B cell (primary cell): ENCODE measurements around the gene EPM2AIP1. TPM values are rescaled to one million over a fixed set of nuclear protein-coding genes. Genes with fewer than 3 reads are reported as not detected.
A peak's percentile ranks its signal among the peaks of the same experiment; 100 is the strongest.

Experiments used
- ATAC-seq: fragments of 200-7000 bp; cut with Tn5 transposase; one replicate; pipeline ENCODE4 v1.10.0; 2021; ENCODE audit warnings: low read depth, mild to moderate bottlenecking, moderate number of reproducible peaks, moderate library complexity
- CTCF ChIA-PET: fragments of 350-600 bp; sonication (Branson Sonifier 250); formaldehyde crosslinking; loops from one replicate; lab custom pipeline; 2021; ENCODE audit warnings: antibody characterized with exemption, inconsistent platforms; lab: Charles Lee
- POLR2A ChIA-PET: fragments of 350-600 bp; sonication (Branson Sonifier 250); formaldehyde crosslinking; loops from one replicate; lab custom pipeline; 2021; ENCODE audit warnings: antibody characterized with exemption; lab: Charles Lee
- DNase-seq: peaks from one replicate; pipeline ENCODE4 v3.0.0; 2013
- H2AFZ ChIP-seq: 2 replicates; pipeline ENCODE4 v1.6.1; 2012; ENCODE audit warnings: mild to moderate bottlenecking, low read depth, low read length; ENCODE audit not compliant: insufficient read depth, poor library complexity, severe bottlenecking
- H3K27ac ChIP-seq, 2 donors: 1 replicate in 1 of 2; 2 replicates in 1 of 2; pipeline ENCODE4 v1.5.1; 2012 to 2013; ENCODE audit warnings: low read length in 2 of 2, mild to moderate bottlenecking in 2 of 2, moderate library complexity in 1 of 2
- H3K27me3 ChIP-seq, 4 experiments: fragments of 200-600 bp in 1 of 4; sonication (generic) in 1 of 4; replicated peaks in 1 of 4; 1 replicate in 2 of 4; 2 replicates in 2 of 4; pipeline versions ENCODE4 v1.6.1 to v1.7.0; 2013 to 2016; ENCODE audit warnings: low read length in 3 of 4, mild to moderate bottlenecking in 2 of 4, mixed read lengths in 1 of 4, moderate library complexity in 1 of 4; ENCODE audit not compliant: insufficient read depth in 4 of 4, control insufficient read depth in 3 of 4; ENCODE audit errors: control extremely low read depth in 1 of 4
- H3K36me3 ChIP-seq, 2 experiments: replicated peaks in 1 of 2; 1 replicate in 1 of 2; 2 replicates in 1 of 2; pipeline versions ENCODE4 v1.6.1 to v1.7.1; 2013; ENCODE audit warnings: low read length in 1 of 2; ENCODE audit not compliant: insufficient read depth in 2 of 2, control insufficient read depth in 1 of 2; ENCODE audit errors: control extremely low read depth in 1 of 2, extremely low read depth in 1 of 2
- H3K4me1 ChIP-seq, 2 donors: fragments of 200-600 bp in 1 of 2; sonication (generic) in 1 of 2; 1 replicate in 1 of 2; 2 replicates in 1 of 2; pipeline versions ENCODE4 v1.5.1 to v1.6.1; 2013 to 2017; ENCODE audit warnings: low read length in 2 of 2; ENCODE audit not compliant: control insufficient read depth in 2 of 2, insufficient read depth in 2 of 2
- H3K4me2 ChIP-seq: replicated peaks from 2 replicates; pipeline ENCODE3; 2012; ENCODE audit warnings: mild to moderate bottlenecking, low read depth, low read length; ENCODE audit not compliant: poor library complexity, severe bottlenecking
- H3K4me3 ChIP-seq, 5 experiments: fragments of 200-600 bp in 1 of 5; sonication (generic) in 1 of 5; 1 replicate in 3 of 5; 2 replicates in 2 of 5; pipeline versions ENCODE4 v1.5.1 to v1.7.0; 2011 to 2016; ENCODE audit warnings: low read length in 4 of 5, mild to moderate bottlenecking in 4 of 5, low read depth in 2 of 5, control low read depth in 1 of 5, moderate library complexity in 1 of 5; ENCODE audit not compliant: insufficient read depth in 1 of 5; ENCODE audit errors: control extremely low read depth in 1 of 5, extremely low read depth in 1 of 5
- H3K79me2 ChIP-seq: fragments of 200-600 bp; sonication (generic); one replicate; pipeline ENCODE4 v1.6.0; 2016; ENCODE audit warnings: low read length; ENCODE audit not compliant: control insufficient read depth, insufficient read depth
- H3K9ac ChIP-seq: fragments of 200-600 bp; sonication (generic); 2 replicates; pipeline ENCODE4 v1.6.1; 2017; ENCODE audit warnings: mild to moderate bottlenecking, low read length, moderate library complexity
- H3K9me3 ChIP-seq, 3 donors: one replicate each; pipeline versions ENCODE4 v1.6.1 to v1.7.1; 2013; ENCODE audit warnings: low read length in 2 of 3; ENCODE audit not compliant: control insufficient read depth in 2 of 3, insufficient read depth in 1 of 3; ENCODE audit errors: control extremely low read depth in 1 of 3
- H4K20me1 ChIP-seq: 2 replicates; pipeline ENCODE4 v1.6.0; 2012; ENCODE audit warnings: mild to moderate bottlenecking, low read length; ENCODE audit not compliant: insufficient read depth, control insufficient read depth, poor library complexity, severe bottlenecking
- H3K27ac Mint-ChIP-seq: one replicate; pipeline ENCODE4 v1.8.0; 2021; ENCODE audit warnings: mixed read lengths
- H3K27me3 Mint-ChIP-seq: one replicate; pipeline ENCODE4 v1.8.0; 2021; ENCODE audit warnings: mixed read lengths
- H3K4me1 Mint-ChIP-seq: one replicate; pipeline ENCODE4 v1.8.0; 2021; ENCODE audit warnings: mixed read lengths
- H3K4me3 Mint-ChIP-seq: one replicate; pipeline ENCODE4 v1.8.0; 2021; ENCODE audit warnings: mixed read lengths
- H3K9me3 Mint-ChIP-seq: one replicate; pipeline ENCODE4 v1.8.0; 2022; ENCODE audit warnings: mixed read lengths; ENCODE audit not compliant: insufficient read depth
- EZH2 ChIP-seq: IDR thresholded peaks from 2 replicates; pipeline ENCODE4 v1.6.1; 2012; ENCODE audit warnings: borderline replicate concordance, low read depth, mild to moderate bottlenecking, moderate library complexity, low read length; ENCODE audit not compliant: insufficient read depth, poor library complexity, severe bottlenecking
- WGBS: methylation state at CpG from one replicate; pipeline ENCODE4 v1.1.5; 2013; ENCODE audit warnings: missing lambda C conversion rate; ENCODE audit not compliant: insufficient coverage; 5-methylcytosine and 5-hydroxymethylcytosine counted together
- intact Hi-C: fragments of 100-400 bp; cut with micrococcal nuclease; formaldehyde crosslinking; loops from one replicate; pipeline ENCODE4 v1.10.0; 2022
- polyA plus RNA-seq: library from polyadenylated mRNA; depleted of rRNA; stranded (reverse); fragments of >200 nt; gene quantifications from 2 replicates; pipeline ENCODE4 v1.2.3, GENCODE V29; 2012
- total RNA-seq, 2 donors: library from RNA; stranded (reverse); fragments of 120-200 nt in 1 of 2; gene quantifications; 1 replicate in 1 of 2; 2 replicates in 1 of 2; pipeline versions ENCODE4 v1.2.3 to v1.2.4, GENCODE V29; 2013 to 2022
- TF ChIP-seq, protein P1 (sequence below): fragments of 200-600 bp; IDR thresholded peaks from one replicate; pipeline ENCODE4 v1.8.0; 2022; ENCODE audit warnings: antibody characterized with exemption, mild to moderate bottlenecking

The EPM2AIP1 gene
- total and polyA plus RNA-seq, 2 donors (not counting 1 experiment from before 2014, with no cell fraction given): 13.5 to 42.4 TPM

DNA sequence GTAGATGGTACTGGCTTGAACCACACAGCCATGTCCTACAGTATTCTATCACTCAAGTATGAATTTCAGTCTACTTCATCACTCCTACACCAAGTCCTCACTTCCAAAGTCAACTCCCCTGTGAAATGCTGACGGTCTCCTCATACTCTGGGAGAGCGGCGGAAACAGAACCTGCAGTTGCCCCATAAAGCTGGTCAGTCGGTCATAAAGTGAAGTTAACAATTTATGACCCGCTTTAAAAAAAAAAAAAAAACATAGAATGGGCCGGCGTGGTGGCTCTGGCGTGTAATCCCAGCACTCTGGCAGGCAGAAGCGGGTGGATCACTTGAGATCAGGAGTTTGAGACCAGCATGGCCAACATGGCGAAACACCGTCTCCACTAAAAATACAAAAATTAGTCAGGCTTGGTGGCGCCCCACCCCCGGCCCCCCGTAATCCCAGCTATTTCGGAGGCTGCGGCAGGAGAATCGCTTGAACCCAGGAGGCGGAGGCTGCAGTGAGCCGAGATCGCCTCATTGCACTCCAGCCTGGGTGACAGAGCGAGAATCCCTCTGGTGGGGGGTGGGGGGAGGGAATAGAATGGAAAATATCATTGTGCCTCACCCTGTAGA is 50.2 kb downstream of the EPM2AIP1 start:
- intact Hi-C loops: no loop called here
- Mint-ChIP-seq H3K4me3 (peak overlapping the region; percentile 46), H3K9me3 (no peaks in the 10 kb centered on the region), H3K27me3 (no peaks in the 10 kb centered on the region), H3K27ac (no peak overlapping the region), H3K4me1 (peaks cover 16% of the 10 kb centered on the region)
- Histone ChIP-seq H4K20me1 (no peaks in the 10 kb centered on the region), H3K27ac (no peak overlapping the region), H3K79me2 (peaks cover 37% of the 10 kb centered on the region), H3K4me1 (peaks cover 6 to 14% of the 10 kb centered on the region in 2 donors), H3K4me3 (no peak overlapping the region), H3K27me3 (no peaks in the 10 kb centered on the region), H3K4me2 (no peak overlapping the region), H3K9me3 (peaks cover 0 to 11% (median 8%) of the 10 kb centered on the region in 3 donors), H3K36me3 (no peaks in the 10 kb centered on the region), H3K9ac (no peak overlapping the region), H2AFZ (no peak overlapping the region)
- ChIA-PET POLR2A (interaction anchor here (1.8 kb wide), 1 partner anchor 51 kb away, joined by 6 read pairs; no protein-coding TSS in a partner anchor), CTCF (interaction anchor here (3.2 to 4.4 kb wide), 3 partner anchors 14 to 74 kb away, joined by 15 to 42 read pairs (median 22); no protein-coding TSS in a partner anchor)
- 100% methylated on average over 20 of the region's 21 CpGs for WGBS
- ATAC-seq: no peak
- no peak for DNase-seq
- no peak for TF ChIP-seq EZH2
- TF ChIP-seq, protein P1, sequence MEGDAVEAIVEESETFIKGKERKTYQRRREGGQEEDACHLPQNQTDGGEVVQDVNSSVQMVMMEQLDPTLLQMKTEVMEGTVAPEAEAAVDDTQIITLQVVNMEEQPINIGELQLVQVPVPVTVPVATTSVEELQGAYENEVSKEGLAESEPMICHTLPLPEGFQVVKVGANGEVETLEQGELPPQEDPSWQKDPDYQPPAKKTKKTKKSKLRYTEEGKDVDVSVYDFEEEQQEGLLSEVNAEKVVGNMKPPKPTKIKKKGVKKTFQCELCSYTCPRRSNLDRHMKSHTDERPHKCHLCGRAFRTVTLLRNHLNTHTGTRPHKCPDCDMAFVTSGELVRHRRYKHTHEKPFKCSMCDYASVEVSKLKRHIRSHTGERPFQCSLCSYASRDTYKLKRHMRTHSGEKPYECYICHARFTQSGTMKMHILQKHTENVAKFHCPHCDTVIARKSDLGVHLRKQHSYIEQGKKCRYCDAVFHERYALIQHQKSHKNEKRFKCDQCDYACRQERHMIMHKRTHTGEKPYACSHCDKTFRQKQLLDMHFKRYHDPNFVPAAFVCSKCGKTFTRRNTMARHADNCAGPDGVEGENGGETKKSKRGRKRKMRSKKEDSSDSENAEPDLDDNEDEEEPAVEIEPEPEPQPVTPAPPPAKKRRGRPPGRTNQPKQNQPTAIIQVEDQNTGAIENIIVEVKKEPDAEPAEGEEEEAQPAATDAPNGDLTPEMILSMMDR: no peak

DNA sequence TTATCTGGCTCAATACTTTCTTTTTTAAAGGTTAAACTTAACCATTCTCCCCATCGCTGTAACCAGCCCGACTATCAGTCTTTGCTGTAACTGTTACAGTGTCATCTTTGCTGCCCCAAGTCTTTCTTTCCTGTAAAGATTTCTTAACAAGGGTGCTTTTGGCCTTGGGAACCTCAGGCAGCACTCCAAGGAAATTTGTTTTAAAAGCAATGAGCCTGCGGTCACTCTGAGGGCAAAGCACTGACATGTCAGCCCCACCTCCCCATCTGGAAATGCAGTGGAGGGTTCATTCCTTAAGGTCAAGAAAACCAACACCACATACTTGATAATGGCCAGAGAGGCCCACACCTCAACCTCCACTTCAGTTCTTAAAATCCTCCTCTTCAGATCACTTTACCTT is 51.3 kb downstream of the EPM2AIP1 start:
- no peak overlapping the region for H3K4me3 ChIP-seq
- H3K4me1 Mint-ChIP-seq: peaks cover 16% of the 10 kb centered on the region
- no peak for ATAC-seq
- H3K27ac ChIP-seq: no peak overlapping the region
- ChIA-PET CTCF (interaction anchor here (0.9 kb wide), 1 partner anchor 17 kb away, joined by 3 read pairs; no protein-coding TSS in a partner anchor), POLR2A (no interaction called here)
- no peak for DNase-seq
- TF ChIP-seq EZH2: no peak
- TF ChIP-seq, protein P1: no peak
- no peak overlapping the region for H3K4me2 ChIP-seq
- peaks cover 37% of the 10 kb centered on the region for H3K79me2 ChIP-seq
- no peaks in the 10 kb centered on the region for H4K20me1 ChIP-seq
- no peaks in the 10 kb centered on the region for H3K27me3 ChIP-seq
- peaks cover 0 to 5% (median 0%) of the 10 kb centered on the region in 3 donors for H3K9me3 ChIP-seq
- H3K9me3 Mint-ChIP-seq: no peaks in the 10 kb centered on the region
- no peak overlapping the region for H2AFZ ChIP-seq
- 92% methylated on average over 2 of the region's 3 CpGs for WGBS
- intact Hi-C loops: no loop called here
- H3K36me3 ChIP-seq: no peaks in the 10 kb centered on the region
- peak overlapping the region; percentile 41 for H3K27ac Mint-ChIP-seq
- no peaks in the 10 kb centered on the region for H3K27me3 Mint-ChIP-seq
- H3K4me1 ChIP-seq: peaks cover 6 to 14% of the 10 kb centered on the region in 2 donors
- H3K4me3 Mint-ChIP-seq: peak overlapping the region; percentile 2
- no peak overlapping the region for H3K9ac ChIP-seq
